Measurements from ENCODE around the gene CCDC127. TPM values are rescaled to one million over a fixed set of nuclear protein-coding genes. Genes with fewer than 3 reads are reported as not detected.
"Not testable (repeated sequence)": the region's sequence is repeated elsewhere in the genome, so short reads cannot be mapped to it uniquely, and the experiment has no call there.

Gene CCDC127
- total and polyA plus RNA-seq, 2 of the 13 experiments (the other 11 are each of a cell fraction or from before 2014, with no cell fraction given) = 2.9 to 4.3 TPM

GRCh38 chr5:256347-256746, 38.4 kb upstream of the CCDC127 start:
- H2AFZ ChIP-seq (ENCODE audit: low read length); BruUV-seq (replicated peaks); in situ Hi-C loops (cut with HindIII; ENCODE audit: extremely low pct_ligation_motif_present, low pct_unique_long_range_greater_than_20kb); intact Hi-C loops (cut with micrococcal nuclease; ENCODE audit: unreplicated experiment); H4K20me1 ChIP-seq (ENCODE audit: insufficient read depth, low read length); ATAC-seq; H3K4me3 ChIP-seq (replicated peaks in 1 of 3; ENCODE audit: insufficient read depth in 1 of 3, low read depth in 2 of 3, low read length in 3 of 3); CTCF ChIA-PET (ENCODE audit: low intra/inter-chr PET ratio, low total read pairs); H3K9ac ChIP-seq (ENCODE audit: insufficient read depth, low read depth, low read length); DNase-seq (ENCODE audit: low spot score); H3K27ac ChIP-seq (ENCODE audit: extremely low read length, insufficient read depth, low read length); H3K79me2 ChIP-seq (ENCODE audit: insufficient read depth, low read length); H3K9me3 ChIP-seq (ENCODE audit: low read length); H3K4me2 ChIP-seq (ENCODE audit: low read depth, low read length); H3K27me3 ChIP-seq (ENCODE audit: control insufficient read depth in 1 of 2, insufficient read depth in 2 of 2, low read length in 2 of 2); FAIRE-seq; H3K4me1 ChIP-seq (ENCODE audit: insufficient read depth, low read length): not testable (repeated sequence)
- POLR2A ChIA-PET = interaction anchor here (3.3 kb wide), 1 partner anchor 15 kb away, joined by 13 read pairs; the partner anchor contains the start of gene PDCD6
- peaks cover 4 to 22% of the 10 kb centered on the region in 2 experiments; a peak in 4 of 5 replicates for H3K36me3 ChIP-seq (replicated peaks in 1 of 2; ENCODE audit: control insufficient read depth in 1 of 2, insufficient read depth in 2 of 2, low read length in 2 of 2)
- 98% methylated on average over 8 of the region's 8 CpGs for WGBS (ENCODE audit: low lambda C conversion rate)

- H3K4me2 ChIP-seq (ENCODE audit: low read depth, low read length); H3K4me1 ChIP-seq (ENCODE audit: insufficient read depth, low read length); H3K27me3 ChIP-seq (ENCODE audit: control insufficient read depth in 1 of 2, insufficient read depth in 2 of 2, low read length in 2 of 2); H4K20me1 ChIP-seq (ENCODE audit: insufficient read depth, low read length); H3K79me2 ChIP-seq (ENCODE audit: insufficient read depth, low read length); POLR2A ChIA-PET; H3K9ac ChIP-seq (ENCODE audit: insufficient read depth, low read depth, low read length); H3K27ac ChIP-seq (ENCODE audit: extremely low read length, insufficient read depth, low read length); H3K4me3 ChIP-seq (replicated peaks in 1 of 3; ENCODE audit: insufficient read depth in 1 of 3, low read depth in 2 of 3, low read length in 3 of 3); FAIRE-seq; in situ Hi-C loops (cut with HindIII; ENCODE audit: extremely low pct_ligation_motif_present, low pct_unique_long_range_greater_than_20kb); CTCF ChIA-PET (ENCODE audit: low intra/inter-chr PET ratio, low total read pairs); H2AFZ ChIP-seq (ENCODE audit: low read length); DNase-seq (ENCODE audit: low spot score); intact Hi-C loops (cut with micrococcal nuclease; ENCODE audit: unreplicated experiment); ATAC-seq; BruUV-seq (replicated peaks); H3K9me3 ChIP-seq (ENCODE audit: low read length): not testable (repeated sequence)
- WGBS (ENCODE audit: low lambda C conversion rate) = 96% methylated on average over 7 of the region's 7 CpGs
- peaks cover 5 to 23% of the 10 kb centered on the region in 2 experiments; a peak in 4 of 5 replicates for H3K36me3 ChIP-seq (replicated peaks in 1 of 2; ENCODE audit: control insufficient read depth in 1 of 2, insufficient read depth in 2 of 2, low read length in 2 of 2)
Measured at GRCh38 chr5:255116-255515, 37.2 kb upstream of the CCDC127 start.

GRCh38 chr5:254322-254721, 36.4 kb upstream of the CCDC127 start:
- H3K27me3 ChIP-seq (ENCODE audit: control insufficient read depth in 1 of 2, insufficient read depth in 2 of 2, low read length in 2 of 2); FAIRE-seq; in situ Hi-C loops (cut with HindIII; ENCODE audit: extremely low pct_ligation_motif_present, low pct_unique_long_range_greater_than_20kb); H3K27ac ChIP-seq (ENCODE audit: extremely low read length, insufficient read depth, low read length); CTCF ChIA-PET (ENCODE audit: low intra/inter-chr PET ratio, low total read pairs); H2AFZ ChIP-seq (ENCODE audit: low read length); H3K9ac ChIP-seq (ENCODE audit: insufficient read depth, low read depth, low read length); DNase-seq (ENCODE audit: low spot score); BruUV-seq (replicated peaks); POLR2A ChIA-PET; H3K79me2 ChIP-seq (ENCODE audit: insufficient read depth, low read length); H3K4me2 ChIP-seq (ENCODE audit: low read depth, low read length); H3K4me3 ChIP-seq (replicated peaks in 1 of 3; ENCODE audit: insufficient read depth in 1 of 3, low read depth in 2 of 3, low read length in 3 of 3); ATAC-seq; H3K4me1 ChIP-seq (ENCODE audit: insufficient read depth, low read length); H3K9me3 ChIP-seq (ENCODE audit: low read length); H4K20me1 ChIP-seq (ENCODE audit: insufficient read depth, low read length); intact Hi-C loops (cut with micrococcal nuclease; ENCODE audit: unreplicated experiment): not testable (repeated sequence)
- 89% methylated on average over 8 of the region's 15 CpGs for WGBS (ENCODE audit: low lambda C conversion rate)
- peaks cover 5 to 26% of the 10 kb centered on the region in 2 experiments; a peak in 4 of 5 replicates for H3K36me3 ChIP-seq (replicated peaks in 1 of 2; ENCODE audit: control insufficient read depth in 1 of 2, insufficient read depth in 2 of 2, low read length in 2 of 2)

Measured in HepG2 (cell line).